ENCODE data around the gene UBTD1. TPM values are rescaled to one million over a fixed set of nuclear protein-coding genes. Genes with fewer than 3 reads are reported as not detected.
"Not testable (repeated sequence)": the region's sequence is repeated elsewhere in the genome, so short reads cannot be mapped to it uniquely, and the experiment has no call there.

UBTD1 gene
- total RNA-seq, 1 donor from 2014 or later = 1.1 TPM

GRCh38 chr10:97538839-97539238 is 40.1 kb downstream of the UBTD1 start:
- no peak for DNase-seq

GRCh38 chr10:97539523-97540200 is 40.9 kb downstream of the UBTD1 start:
- DNase-seq = no peak

- DNase-seq = no peak
Observed at GRCh38 chr10:97540669-97541500, 42.2 kb downstream of the UBTD1 start.

- DNase-seq = peak; percentile 77
Observed at GRCh38 chr10:97542169-97543024, 43.7 kb downstream of the UBTD1 start.

GRCh38 chr10:97543025-97543546 is 44.4 kb downstream of the UBTD1 start:
- peak; percentile 93 for DNase-seq

- DNase-seq = no peak
Observed at GRCh38 chr10:97546456-97547270, 47.9 kb downstream of the UBTD1 start.

GRCh38 chr10:97547271-97547600 is 48.5 kb downstream of the UBTD1 start:
- no peak for DNase-seq

GRCh38 chr10:97547962-97548361 is 49.2 kb downstream of the UBTD1 start:
- no peak for DNase-seq

- no peak for DNase-seq
Observed at GRCh38 chr10:97548828-97549455, 50.2 kb downstream of the UBTD1 start.

GRCh38 chr10:97549587-97550322 is 51.0 kb downstream of the UBTD1 start:
- DNase-seq = peak; percentile 24

- no peak for DNase-seq
Observed at GRCh38 chr10:97550336-97551149, 51.8 kb downstream of the UBTD1 start.

- DNase-seq = no peak
Observed at GRCh38 chr10:97551271-97551670, 52.5 kb downstream of the UBTD1 start.

- DNase-seq = peak; percentile 28
Observed at GRCh38 chr10:97553575-97554031, 54.9 kb downstream of the UBTD1 start.

- not testable (repeated sequence) for DNase-seq
Observed at GRCh38 chr10:97554336-97554735, 55.6 kb downstream of the UBTD1 start.

- not testable (repeated sequence) for DNase-seq
Observed at GRCh38 chr10:97555541-97555940, 56.8 kb downstream of the UBTD1 start.

GRCh38 chr10:97560731-97561381 is 62.1 kb downstream of the UBTD1 start:
- not testable (repeated sequence) for DNase-seq

- DNase-seq = not testable (repeated sequence)
Observed at GRCh38 chr10:97561386-97562077, 62.8 kb downstream of the UBTD1 start.

- not testable (repeated sequence) for DNase-seq
Observed at GRCh38 chr10:97562329-97562728, 63.6 kb downstream of the UBTD1 start.
